Right atrium auricular region (tissue), 2 donors: ENCODE results near the gene UBAP2L. TPM values are rescaled to one million over a fixed set of nuclear protein-coding genes. Genes with fewer than 3 reads are reported as not detected.
A peak's percentile ranks its signal among the peaks of the same experiment; 100 is the strongest.
"Not testable (repeated sequence)": the region's sequence is repeated elsewhere in the genome, so short reads cannot be mapped to it uniquely, and the experiment has no call there.

Experiments used
- DNase-seq: peaks from one replicate; pipeline ENCODE4 v3.0.0-alpha.2; 2019; ENCODE audit warnings: low spot score
- H3K27ac ChIP-seq, 2 donors: fragments of 200-600 bp; sonication (generic); 1 replicate in 1 of 2; 2 replicates in 1 of 2; pipeline ENCODE4 v1.5.1; 2016 to 2019
- H3K27me3 ChIP-seq, 2 donors: fragments of 200-600 bp; sonication (generic); one replicate each; pipeline versions ENCODE4 v1.5.1 to v1.6.0; 2017 to 2019
- H3K36me3 ChIP-seq: fragments of 200-600 bp; sonication (generic); one replicate; pipeline ENCODE4 v1.5.1; 2016
- H3K4me1 ChIP-seq, 2 donors: fragments of 200-600 bp; sonication (generic); one replicate each; pipeline versions ENCODE4 v1.5.1 to v1.6.0; 2017 to 2019
- H3K4me3 ChIP-seq, 2 donors: fragments of 200-600 bp; sonication (generic); 1 replicate in 1 of 2; 2 replicates in 1 of 2; pipeline ENCODE4 v1.5.1; 2017 to 2019; ENCODE audit warnings: mild to moderate bottlenecking in 1 of 2, moderate library complexity in 1 of 2
- H3K9me3 ChIP-seq, 2 donors: fragments of 200-600 bp; sonication (generic); one replicate each; pipeline ENCODE4 v1.5.1; 2019
- CTCF ChIP-seq, 2 donors: fragments of 200-600 bp; sonication (generic); IDR thresholded peaks; one replicate each; pipeline ENCODE4 v1.5.1; 2019; ENCODE audit warnings: antibody characterized with exemption in 2 of 2
- total RNA-seq, 2 donors: library from RNA; depleted of rRNA; stranded (reverse); fragments of >200 nt; gene quantifications; one replicate each; pipeline ENCODE4 v1.1.0, GENCODE V29; 2016

The UBAP2L gene
- total RNA-seq, 2 donors from 2014 or later = 48.9 to 58.6 TPM

- Histone ChIP-seq H3K27me3 (no peaks in the 10 kb centered on the region), H3K9me3 (no peaks in the 10 kb centered on the region), H3K36me3 (peaks cover 35% of the 10 kb centered on the region), H3K4me3 (peak overlapping the region; percentile 81 to 92), H3K4me1 (peaks cover 0 to 17% of the 10 kb centered on the region in 2 donors), H3K27ac (peak overlapping the region; percentile 87 to 93)
- TF ChIP-seq CTCF (IDR thresholded peaks at IDR 0.05) = no peak
- no peak for DNase-seq
Measured at GRCh38 chr1:154272999-154273563, 52.3 kb downstream of the UBAP2L start.

DNA sequence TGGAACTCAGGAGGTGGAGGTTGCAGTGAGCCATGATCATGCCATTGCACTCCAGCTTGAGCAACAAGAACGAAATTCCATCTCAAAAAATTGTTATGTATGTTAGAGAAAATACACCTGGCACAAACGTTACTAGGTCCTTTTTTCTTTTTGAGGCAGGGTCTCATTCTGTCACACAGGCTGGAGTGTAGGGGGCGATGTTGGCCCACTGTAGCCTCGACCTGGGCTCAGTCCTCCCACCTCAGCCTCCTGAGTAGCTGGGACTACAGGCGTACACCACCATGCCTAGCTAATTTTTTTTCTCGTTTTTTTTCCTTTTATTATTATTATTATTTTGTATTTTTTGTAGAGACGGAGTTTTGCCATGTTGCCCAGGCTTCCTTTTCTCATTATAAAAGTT is 56.0 kb downstream of the UBAP2L start:
- peaks cover 0 to 13% of the 10 kb centered on the region in 2 donors for H3K4me1 ChIP-seq
- peak in 1 of 2 donors; percentile 32 for TF ChIP-seq CTCF (IDR thresholded peaks at IDR 0.05)
- no peaks in the 10 kb centered on the region for H3K9me3 ChIP-seq
- peaks cover 12% of the 10 kb centered on the region for H3K36me3 ChIP-seq
- no peak for DNase-seq
- no peak overlapping the region for H3K4me3 ChIP-seq
- no peaks in the 10 kb centered on the region for H3K27me3 ChIP-seq
- no peak overlapping the region for H3K27ac ChIP-seq

DNA sequence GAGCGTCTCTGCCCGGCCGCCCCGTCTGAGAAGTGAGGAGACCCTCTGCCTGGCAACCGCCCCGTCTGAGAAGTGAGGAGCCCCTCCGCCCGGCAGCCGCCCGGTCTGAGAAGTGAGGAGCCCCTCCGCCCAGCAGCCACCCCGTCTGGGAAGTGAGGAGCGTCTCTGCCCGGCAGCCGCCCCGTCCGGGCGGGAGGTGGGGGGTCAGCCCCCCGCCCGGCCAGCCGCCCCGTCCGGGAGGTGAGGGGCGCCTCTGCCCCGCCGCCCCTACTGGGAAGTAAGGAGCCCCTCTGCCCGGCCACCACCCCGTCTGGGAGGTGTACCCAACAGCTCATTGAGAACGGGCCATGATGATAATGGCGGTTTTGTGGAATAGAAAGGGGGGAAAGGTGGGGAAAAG is 66.8 kb downstream of the UBAP2L start:
- not testable (repeated sequence) for H3K4me1 ChIP-seq, H3K27ac ChIP-seq, H3K36me3 ChIP-seq, H3K27me3 ChIP-seq, H3K4me3 ChIP-seq, DNase-seq, H3K9me3 ChIP-seq

- Histone ChIP-seq H3K4me3 (no peak overlapping the region), H3K27ac (no peak overlapping the region), H3K27me3 (no peaks in the 10 kb centered on the region), H3K36me3 (no peaks in the 10 kb centered on the region), H3K9me3 (peaks cover 0 to 4% of the 10 kb centered on the region in 2 donors), H3K4me1 (no peaks in the 10 kb centered on the region)
- DNase-seq = no peak
- TF ChIP-seq CTCF (IDR thresholded peaks at IDR 0.05) = no peak
Measured at GRCh38 chr1:154288661-154289060, 67.9 kb downstream of the UBAP2L start.

DNA sequence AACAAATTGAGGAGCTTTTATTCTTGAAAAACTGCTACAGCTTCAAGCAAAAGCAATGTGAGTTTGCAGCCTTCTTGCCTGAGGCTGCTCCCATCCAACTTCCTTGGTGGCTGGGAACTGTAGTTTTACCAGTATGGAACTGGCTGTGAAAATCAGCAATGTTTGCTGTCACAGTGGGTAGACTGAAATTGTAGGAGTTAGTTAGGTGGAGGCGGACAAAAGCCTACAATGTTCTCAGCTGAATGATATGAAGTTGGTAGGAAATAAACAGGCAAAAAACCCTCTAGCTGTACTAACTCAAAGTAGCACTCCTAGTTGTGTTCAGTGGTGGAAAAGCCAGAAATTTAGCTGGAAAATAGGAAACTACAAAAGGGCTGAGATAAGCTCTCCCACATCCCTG is 70.2 kb downstream of the UBAP2L start:
- no peak overlapping the region for H3K4me3 ChIP-seq
- no peaks in the 10 kb centered on the region for H3K27me3 ChIP-seq
- no peak for TF ChIP-seq CTCF (IDR thresholded peaks at IDR 0.05)
- peaks cover 0 to 24% of the 10 kb centered on the region in 2 donors for H3K9me3 ChIP-seq
- no peaks in the 10 kb centered on the region for H3K36me3 ChIP-seq
- H3K27ac ChIP-seq = no peak overlapping the region
- no peak for DNase-seq
- H3K4me1 ChIP-seq = no peaks in the 10 kb centered on the region

GRCh38 chr1:154295408-154296235 is 74.9 kb downstream of the UBAP2L start:
- DNase-seq = no peak
- TF ChIP-seq CTCF (IDR thresholded peaks at IDR 0.05) = no peak
- H3K9me3 ChIP-seq = peaks cover 0 to 36% of the 10 kb centered on the region in 2 donors
- no peaks in the 10 kb centered on the region for H3K27me3 ChIP-seq
- H3K27ac ChIP-seq = no peak overlapping the region
- no peaks in the 10 kb centered on the region for H3K36me3 ChIP-seq
- H3K4me3 ChIP-seq = no peak overlapping the region
- H3K4me1 ChIP-seq = no peaks in the 10 kb centered on the region
